ENCODE results near the gene ATP8A2. TPM values are rescaled to one million over a fixed set of nuclear protein-coding genes. Genes with fewer than 3 reads are reported as not detected.

Gene ATP8A2
- total RNA-seq, 2 donors from 2014 or later, result 1.6 to 2.9 TPM

- no peak for TF ChIP-seq CTCF (conservative IDR thresholded peaks at IDR 0.05)
- no peak overlapping the region for H3K4me3 ChIP-seq (ENCODE audit: low read length)
- H3K4me1 ChIP-seq (ENCODE audit: control insufficient read depth, insufficient read depth, low read length), result no peaks in the 10 kb centered on the region
- 87 to 90% methylated on average over 4 to 8 of the region's 8 CpGs for WGBS, 2 experiments (ENCODE audit: insufficient coverage in 1 of 2, insufficient read length in 1 of 2)
- no peak overlapping the region for H3K9ac ChIP-seq (ENCODE audit: extremely low read depth, low read length, poor library complexity, severe bottlenecking)
- no peak overlapping the region for H3K27ac ChIP-seq (ENCODE audit: low read depth, low read length)
- H3K9me3 ChIP-seq (ENCODE audit: control insufficient read depth, low read length), result no peaks in the 10 kb centered on the region
- no peaks in the 10 kb centered on the region for H3K36me3 ChIP-seq (ENCODE audit: control insufficient read depth, insufficient read depth, low read length)
- H3K36me3 Mint-ChIP-seq (ENCODE audit: low read depth), result no peaks in the 10 kb centered on the region
- no peaks in the 10 kb centered on the region for H3K9me3 Mint-ChIP-seq
- H3K4me3 Mint-ChIP-seq, result no peak overlapping the region
- H3K27me3 ChIP-seq (ENCODE audit: control insufficient read depth, insufficient read depth, low read length, poor library complexity, severe bottlenecking), result no peaks in the 10 kb centered on the region
- DNase-seq, result no peak
- H3K27ac Mint-ChIP-seq, result no peak overlapping the region
- no peaks in the 10 kb centered on the region for H3K27me3 Mint-ChIP-seq (ENCODE audit: insufficient read depth)
- peaks cover 12% of the 10 kb centered on the region for H3K4me1 Mint-ChIP-seq
Measured at GRCh38 chr13:25727810-25728209, 356.0 kb downstream of the ATP8A2 start.

GRCh38 chr13:25729201-25729600 lies 357.4 kb downstream of the ATP8A2 start:
- H3K27ac ChIP-seq (ENCODE audit: low read depth, low read length), result no peak overlapping the region
- H3K4me3 ChIP-seq (ENCODE audit: low read length), result no peak overlapping the region
- no peak for DNase-seq
- no peak overlapping the region for H3K4me3 Mint-ChIP-seq
- TF ChIP-seq CTCF (conservative IDR thresholded peaks at IDR 0.05), result no peak
- H3K9me3 Mint-ChIP-seq, result no peaks in the 10 kb centered on the region
- no peaks in the 10 kb centered on the region for H3K4me1 ChIP-seq (ENCODE audit: control insufficient read depth, insufficient read depth, low read length)
- H3K27me3 Mint-ChIP-seq (ENCODE audit: insufficient read depth), result no peaks in the 10 kb centered on the region
- H3K4me1 Mint-ChIP-seq, result peaks cover 20% of the 10 kb centered on the region
- H3K36me3 Mint-ChIP-seq (ENCODE audit: low read depth), result no peaks in the 10 kb centered on the region
- H3K36me3 ChIP-seq (ENCODE audit: control insufficient read depth, insufficient read depth, low read length), result no peaks in the 10 kb centered on the region
- 89 to 96% methylated on average over 3 to 7 of the region's 7 CpGs for WGBS, 2 experiments (ENCODE audit: insufficient coverage in 1 of 2, insufficient read length in 1 of 2)
- no peaks in the 10 kb centered on the region for H3K9me3 ChIP-seq (ENCODE audit: control insufficient read depth, low read length)
- no peak overlapping the region for H3K27ac Mint-ChIP-seq
- no peak overlapping the region for H3K9ac ChIP-seq (ENCODE audit: extremely low read depth, low read length, poor library complexity, severe bottlenecking)
- H3K27me3 ChIP-seq (ENCODE audit: control insufficient read depth, insufficient read depth, low read length, poor library complexity, severe bottlenecking), result no peaks in the 10 kb centered on the region

- H3K27me3 Mint-ChIP-seq (ENCODE audit: insufficient read depth), result peaks cover 2% of the 10 kb centered on the region
- no peak for TF ChIP-seq CTCF (conservative IDR thresholded peaks at IDR 0.05)
- no peak overlapping the region for H3K4me3 Mint-ChIP-seq
- H3K9ac ChIP-seq (ENCODE audit: extremely low read depth, low read length, poor library complexity, severe bottlenecking), result no peak overlapping the region
- H3K27ac Mint-ChIP-seq, result no peak overlapping the region
- DNase-seq, result no peak
- 94 to 97% methylated on average over 3 to 4 of the region's 4 CpGs for WGBS, 2 experiments (ENCODE audit: insufficient coverage in 1 of 2, insufficient read length in 1 of 2)
- no peaks in the 10 kb centered on the region for H3K27me3 ChIP-seq (ENCODE audit: control insufficient read depth, insufficient read depth, low read length, poor library complexity, severe bottlenecking)
- peaks cover 20% of the 10 kb centered on the region for H3K4me1 Mint-ChIP-seq
- H3K4me1 ChIP-seq (ENCODE audit: control insufficient read depth, insufficient read depth, low read length), result no peaks in the 10 kb centered on the region
- no peaks in the 10 kb centered on the region for H3K9me3 Mint-ChIP-seq
- H3K9me3 ChIP-seq (ENCODE audit: control insufficient read depth, low read length), result no peaks in the 10 kb centered on the region
- no peaks in the 10 kb centered on the region for H3K36me3 ChIP-seq (ENCODE audit: control insufficient read depth, insufficient read depth, low read length)
- H3K36me3 Mint-ChIP-seq (ENCODE audit: low read depth), result no peaks in the 10 kb centered on the region
- H3K27ac ChIP-seq (ENCODE audit: low read depth, low read length), result no peak overlapping the region
- H3K4me3 ChIP-seq (ENCODE audit: low read length), result no peak overlapping the region
Measured at GRCh38 chr13:25731037-25731436, 359.3 kb downstream of the ATP8A2 start.

All from endodermal cell (in vitro differentiated cells).